HL-60/S4 (cell line): ENCODE results near the gene ZBTB24.
"Not testable (repeated sequence)": the region's sequence is repeated elsewhere in the genome, so short reads cannot be mapped to it uniquely, and the experiment has no call there.

ENCODE experiments used
- in situ Hi-C: fragments of 300-500 bp; cut with MboI; formaldehyde crosslinking; loops from 2 replicates; pipeline ENCODE4 v1.14.3; 2022; ENCODE audit warnings: low sequenced_read_pairs

ZBTB24 gene

GRCh38 chr6:109472132-109472995, 10.7 kb downstream of the ZBTB24 start:
- in situ Hi-C loops, result no loop called here

- in situ Hi-C loops, result no loop called here
These were observed 11.8 kb downstream of the ZBTB24 start for GRCh38 chr6:109471105-109471810.

- in situ Hi-C loops, result no loop called here
These were observed 13.3 kb downstream of the ZBTB24 start for GRCh38 chr6:109469591-109470189.

GRCh38 chr6:109467696-109468095, 15.3 kb downstream of the ZBTB24 start:
- in situ Hi-C loops, result no loop called here

GRCh38 chr6:109466212-109466923, 16.7 kb downstream of the ZBTB24 start:
- in situ Hi-C loops, result no loop called here

- in situ Hi-C loops, result no loop called here
These were observed 17.2 kb downstream of the ZBTB24 start for GRCh38 chr6:109465772-109466171.

GRCh38 chr6:109461733-109462526, 21.1 kb downstream of the ZBTB24 start:
- in situ Hi-C loops, result no loop called here

GRCh38 chr6:109461205-109461604, 21.8 kb downstream of the ZBTB24 start:
- in situ Hi-C loops, result not testable (repeated sequence)

- in situ Hi-C loops, result no loop called here
These were observed 22.7 kb downstream of the ZBTB24 start for GRCh38 chr6:109460161-109460829.

- in situ Hi-C loops, result no loop called here
These were observed 24.1 kb downstream of the ZBTB24 start for GRCh38 chr6:109458774-109459531.

GRCh38 chr6:109457562-109457996, 25.4 kb downstream of the ZBTB24 start:
- in situ Hi-C loops, result no loop called here

- in situ Hi-C loops, result no loop called here
These were observed 26.1 kb downstream of the ZBTB24 start for GRCh38 chr6:109456710-109457561.

GRCh38 chr6:109456111-109456583, 26.9 kb downstream of the ZBTB24 start:
- in situ Hi-C loops, result no loop called here

GRCh38 chr6:109455437-109456110, 27.4 kb downstream of the ZBTB24 start, which contains the start of gene MICAL1:
TSS of gene MICAL1 (minus strand) at chr6:109455772. CDS start at chr6:109454196, 1,576 bp downstream.
- in situ Hi-C loops, result no loop called here

- in situ Hi-C loops, result no loop called here
These were observed 28.3 kb downstream of the ZBTB24 start for GRCh38 chr6:109454496-109455436.
